ENCODE data around the gene IFI16. TPM values are rescaled to one million over a fixed set of nuclear protein-coding genes. Genes with fewer than 3 reads are reported as not detected.

IFI16 gene
- total and polyA plus RNA-seq, 2 of the 4 experiments (the other 2 are of a cell fraction): 45.0 to 65.3 TPM

DNA sequence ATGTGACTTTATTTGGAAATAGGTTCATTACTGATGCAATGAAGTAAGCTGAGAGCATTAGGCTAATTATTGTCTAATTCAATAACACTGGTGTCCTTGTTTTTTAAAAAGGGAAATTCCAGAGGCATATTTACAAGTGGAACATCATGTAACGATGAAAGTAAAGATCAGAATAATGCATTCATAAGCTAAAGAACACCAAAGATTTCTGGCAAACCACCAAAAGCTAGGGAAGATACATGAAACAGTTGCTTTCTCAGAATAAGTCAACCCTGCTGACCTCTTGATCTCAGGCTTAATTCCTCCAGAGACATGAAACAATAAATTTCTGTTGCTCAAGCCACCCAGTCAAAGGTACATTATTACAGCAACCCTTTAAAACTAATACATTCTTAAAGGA, 20.3 kb upstream of the IFI16 start:
- BruUV-seq (replicated peaks): no TSS peak
- CTCF ChIA-PET: interaction anchor here (0.7 to 1.0 kb wide), 2 partner anchors 21 to 580 kb away, joined by 3 to 8 read pairs; partner anchors contain the start of gene IFI16
- Histone ChIP-seq H3K14ac (replicated peaks; ENCODE audit: low read depth, low read length) (no peak overlapping the region), H3K4me1 (ENCODE audit: control insufficient read depth, insufficient read depth, low read length) (no peaks in the 10 kb centered on the region), H3K4me2 (ENCODE audit: low read depth, low read length) (no peak overlapping the region), H2BK15ac (ENCODE audit: low read depth, low read length) (no peak overlapping the region), H2BK120ac (ENCODE audit: low read depth, low read length) (no peak overlapping the region), H2AK5ac (ENCODE audit: low read depth, low read length) (no peak overlapping the region), H3K4me3 (ENCODE audit: insufficient read depth, low read depth, low read length) (no peak overlapping the region), H4K91ac (ENCODE audit: insufficient read depth, low read depth, low read length) (no peak overlapping the region), H4K5ac (ENCODE audit: low read depth, low read length) (no peak overlapping the region), H3K23ac (ENCODE audit: low read depth, low read length) (no peak overlapping the region), H3K9me1 (ENCODE audit: insufficient read depth, low read length) (no peaks in the 10 kb centered on the region), H2AK9ac (replicated peaks; ENCODE audit: low read depth, low read length, poor library complexity) (no peak overlapping the region), H3K27me3 (ENCODE audit: control insufficient read depth, insufficient read depth, low read length) (no peaks in the 10 kb centered on the region), H4K8ac (ENCODE audit: low read depth in 2 of 2, low read length in 2 of 2) (no peak overlapping the region), H3K9me3 (ENCODE audit: control insufficient read depth, insufficient read depth, low read length) (no peaks in the 10 kb centered on the region), H3K4ac (ENCODE audit: low read depth, low read length) (no peak overlapping the region), H2BK20ac (ENCODE audit: low read depth, low read length) (no peak overlapping the region), H3K36me3 (ENCODE audit: control insufficient read depth, insufficient read depth, low read length) (no peaks in the 10 kb centered on the region), H3K56ac (ENCODE audit: extremely low read depth, insufficient read depth, low read length) (no peak overlapping the region), H3K18ac (ENCODE audit: low read depth, low read length) (no peak overlapping the region), H3K79me1 (ENCODE audit: low read depth in 1 of 2, low read length in 2 of 2) (no peaks in the 10 kb centered on the region), H3K27ac (ENCODE audit: insufficient read depth, low read length) (no peak overlapping the region), H4K20me1 (ENCODE audit: insufficient read depth, low read length) (no peaks in the 10 kb centered on the region), H3K9ac (ENCODE audit: low read depth, low read length) (no peak overlapping the region), H2AFZ (replicated peaks; ENCODE audit: low read length, poor library complexity) (no peak overlapping the region), H2BK5ac (ENCODE audit: low read depth, low read length, poor library complexity, severe bottlenecking) (no peak overlapping the region)
- no peak for TF ChIP-seq CHD1 (IDR thresholded peaks at IDR 0.05; ENCODE audit: low read depth, low read length)
- dilution Hi-C loops (cut with HindIII; ENCODE audit: low sequenced_read_pairs, unreplicated experiment): no loop called here
- WGBS, 2 experiments (ENCODE audit: extremely low coverage in 2 of 2, insufficient read length in 1 of 2): no CpG with 5 or more reads among the region's 1 CpG
- in situ Hi-C loops (cut with MboI; ENCODE audit: low sequenced_read_pairs): no loop called here
- intact Hi-C loops (cut with micrococcal nuclease): no loop called here
- DNase-seq: no peak
- no peak for ATAC-seq (ENCODE audit: low read depth)
- POLR2A ChIA-PET (ENCODE audit: unreplicated experiment): no interaction called here
